ENCODE data around the gene MKI67. TPM values are rescaled to one million over a fixed set of nuclear protein-coding genes. Genes with fewer than 3 reads are reported as not detected.

MKI67 gene
- total RNA-seq, 1 donor from 2014 or later, result 42.8 TPM

GRCh38 chr10:128052696-128053095 lies 73.5 kb downstream of the MKI67 start:
- H3K36me3 Mint-ChIP-seq, result no peaks in the 10 kb centered on the region
- no peak overlapping the region for H3K27ac Mint-ChIP-seq
- no peak overlapping the region for H3K4me3 Mint-ChIP-seq
- TF ChIP-seq CTCF (IDR thresholded peaks at IDR 0.05; ENCODE audit: unreplicated experiment), result no peak
- peaks cover 7% of the 10 kb centered on the region for H3K4me1 Mint-ChIP-seq
- no peaks in the 10 kb centered on the region for H3K9me3 Mint-ChIP-seq
- DNase-seq (ENCODE audit: low spot score in 2 of 2, unreplicated experiment in 2 of 2), result no peak
- peaks cover 2% of the 10 kb centered on the region for H3K27me3 Mint-ChIP-seq (ENCODE audit: low read depth)

GRCh38 chr10:128051548-128051947 lies 74.7 kb downstream of the MKI67 start:
- TF ChIP-seq CTCF (IDR thresholded peaks at IDR 0.05; ENCODE audit: unreplicated experiment), result no peak
- no peak overlapping the region for H3K4me3 Mint-ChIP-seq
- no peak overlapping the region for H3K27ac Mint-ChIP-seq
- no peak for DNase-seq (ENCODE audit: low spot score in 2 of 2, unreplicated experiment in 2 of 2)
- no peaks in the 10 kb centered on the region for H3K9me3 Mint-ChIP-seq
- H3K4me1 Mint-ChIP-seq, result peaks cover 11% of the 10 kb centered on the region
- H3K36me3 Mint-ChIP-seq, result no peaks in the 10 kb centered on the region
- peaks cover 2% of the 10 kb centered on the region for H3K27me3 Mint-ChIP-seq (ENCODE audit: low read depth)

- DNase-seq (ENCODE audit: low spot score in 2 of 2, unreplicated experiment in 2 of 2), result no peak
- Mint-ChIP-seq H3K9me3 (no peaks in the 10 kb centered on the region), H3K36me3 (no peaks in the 10 kb centered on the region), H3K27ac (no peak overlapping the region), H3K4me3 (no peak overlapping the region), H3K4me1 (peaks cover 11% of the 10 kb centered on the region), H3K27me3 (ENCODE audit: low read depth) (peaks cover 2% of the 10 kb centered on the region)
- TF ChIP-seq CTCF (IDR thresholded peaks at IDR 0.05; ENCODE audit: unreplicated experiment), result no peak
Measured at GRCh38 chr10:128050936-128051335, 75.3 kb downstream of the MKI67 start.

DNA sequence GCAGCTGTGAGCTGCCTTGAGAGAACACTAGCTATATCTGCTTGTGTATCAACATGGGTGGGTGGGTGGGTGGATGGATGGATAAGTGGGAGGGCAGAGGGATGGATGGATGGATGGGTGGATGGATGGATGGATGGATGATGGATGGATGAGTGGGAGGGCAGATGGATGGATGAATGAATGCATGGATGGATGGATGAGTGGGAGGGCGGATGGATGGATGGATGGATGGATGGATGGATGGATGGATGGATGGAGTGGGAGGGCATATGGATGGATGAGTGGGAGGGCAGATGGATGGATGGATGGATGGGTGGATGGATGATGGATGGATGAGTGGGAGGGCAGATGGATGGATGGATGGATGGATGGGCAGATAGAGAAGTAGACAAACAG lies 76.1 kb downstream of the MKI67 start:
- H3K36me3 Mint-ChIP-seq, result no peaks in the 10 kb centered on the region
- peaks cover 2% of the 10 kb centered on the region for H3K27me3 Mint-ChIP-seq (ENCODE audit: low read depth)
- no peak overlapping the region for H3K4me3 Mint-ChIP-seq
- no peak for TF ChIP-seq CTCF (IDR thresholded peaks at IDR 0.05; ENCODE audit: unreplicated experiment)
- no peak overlapping the region for H3K27ac Mint-ChIP-seq
- H3K9me3 Mint-ChIP-seq, result no peaks in the 10 kb centered on the region
- peaks cover 11% of the 10 kb centered on the region for H3K4me1 Mint-ChIP-seq
- no peak for DNase-seq (ENCODE audit: low spot score in 2 of 2, unreplicated experiment in 2 of 2)

DNA sequence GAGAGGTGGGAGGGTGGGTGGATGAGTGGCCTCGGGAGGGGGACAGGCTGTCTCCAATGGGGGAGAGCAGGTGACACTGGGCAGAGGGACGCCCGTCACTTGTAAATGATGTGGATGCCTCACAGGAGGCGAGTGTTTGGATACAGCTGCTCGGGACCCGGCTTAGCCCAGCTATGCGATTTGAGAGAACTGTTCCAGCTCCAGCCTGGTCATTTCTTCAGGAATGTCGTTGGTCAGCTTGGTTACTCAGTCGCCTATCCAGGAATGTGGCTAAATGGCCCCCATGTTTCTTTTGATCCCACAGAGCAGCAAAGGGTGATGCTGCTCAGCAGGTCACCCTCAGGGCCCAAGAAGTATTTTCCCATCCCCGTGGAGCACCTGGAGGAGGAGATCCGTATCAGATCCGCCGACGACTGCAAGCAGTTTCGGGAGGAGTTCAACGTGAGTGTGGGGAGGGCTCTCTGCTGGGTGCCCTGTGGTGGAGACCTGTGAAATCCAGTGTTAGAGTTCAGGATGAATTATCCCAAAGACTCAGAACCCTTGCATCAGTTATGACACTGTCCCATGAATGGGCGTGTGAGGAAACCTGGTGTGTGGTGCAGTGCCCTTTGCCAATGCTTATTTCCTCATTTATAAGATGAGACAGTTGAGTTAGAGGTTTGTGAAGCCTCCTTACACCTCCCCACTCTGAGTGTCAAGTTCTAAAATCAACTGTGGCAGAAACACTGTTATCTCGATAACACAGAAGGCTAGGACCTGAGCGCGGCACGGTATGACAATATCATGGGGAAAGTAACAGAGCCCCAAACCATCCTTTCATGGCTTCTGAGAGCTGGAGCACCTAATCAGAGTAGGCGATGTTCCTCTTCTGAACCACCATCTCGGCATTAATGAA lies 76.8 kb downstream of the MKI67 start:
- Mint-ChIP-seq H3K4me3 (no peak overlapping the region), H3K27ac (no peak overlapping the region), H3K27me3 (ENCODE audit: low read depth) (peaks cover 2% of the 10 kb centered on the region), H3K36me3 (no peaks in the 10 kb centered on the region), H3K4me1 (peaks cover 11% of the 10 kb centered on the region), H3K9me3 (no peaks in the 10 kb centered on the region)
- DNase-seq (ENCODE audit: low spot score in 2 of 2, unreplicated experiment in 2 of 2), result no peak
- no peak for TF ChIP-seq CTCF (IDR thresholded peaks at IDR 0.05; ENCODE audit: unreplicated experiment)

Measured in mesothelial cell of epicardium (in vitro differentiated cells).